WTC11 (cell line): Measurements from ENCODE around the gene IRX1.

Source experiments
- SP1 ChIP-seq: sonication (generic); formaldehyde crosslinking; conservative IDR thresholded peaks from 2 replicates; pipeline ENCODE4 v1.8.1; 2022; ENCODE audit warnings: missing genetic modification reagents
- ZNF425 ChIP-seq: fragments of 250-450 bp; sonication (Bioruptor Pico); conservative IDR thresholded peaks from 2 replicates; pipeline ENCODE4 v1.9.0; 2021; ENCODE audit warnings: mild to moderate bottlenecking

DNA sequence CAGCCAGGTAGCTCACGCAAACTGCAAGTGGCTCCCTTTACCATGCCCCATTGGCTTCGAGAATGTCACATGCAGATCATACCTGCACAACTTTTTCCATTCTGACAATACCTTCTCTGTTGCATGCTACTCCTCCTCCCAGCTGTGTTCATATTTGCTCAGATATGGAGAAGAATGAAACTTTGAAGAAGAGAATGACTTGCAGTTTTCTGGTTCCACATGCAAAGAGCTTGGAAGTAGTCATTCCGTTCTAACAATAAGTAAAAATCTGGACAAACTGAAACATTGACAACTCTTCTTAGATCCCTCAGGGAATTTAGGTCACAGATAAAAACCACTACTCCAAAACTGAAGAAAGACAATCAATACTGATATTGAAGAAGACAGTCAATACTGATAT lies 49.6 kb upstream of the IRX1 start:
- TF ChIP-seq SP1 (no peak), ZNF425 (CRISPR knock-in tag) (no peak)
